K562 (cell line): Measurements from ENCODE around the gene MLLT3. TPM values are rescaled to one million over a fixed set of nuclear protein-coding genes. Genes with fewer than 3 reads are reported as not detected.

Experiments
- ATAC-seq: fragments of 200-7000 bp; cut with Tn5 transposase; 3 replicates; pipeline ENCODE4 v1.9.1; 2020; ENCODE audit warnings: moderate library complexity
- BruUV-seq: library from RNA; stranded (reverse); fragments of 400-500 nt; replicated peaks from 2 replicates; lab custom pipeline; 2021; lab: Mats Ljungman, UMichigan
- CTCF ChIA-PET: fragments of 300-600 bp; formaldehyde crosslinking; extraction: SDS; loops from one replicate; lab custom pipeline; 2021; ENCODE audit warnings: low intra/inter-chr PET ratio; lab: Yijun Ruan, JAX
- POLR2A ChIA-PET: fragments of 300-600, 350-650 bp; sonication (Branson Sonifier 250); formaldehyde crosslinking; extraction: SDS; loops from one replicate; lab custom pipeline; 2021; ENCODE audit warnings: antibody characterized with exemption, inconsistent platforms; lab: Yijun Ruan, JAX
- DNase-seq, 4 experiments: peaks; one replicate each; pipeline versions ENCODE4 v3.0.0 to v3.0.0-alpha.2; 2011 to 2018; ENCODE audit warnings: low spot score in 3 of 4, mixed read lengths in 3 of 4; ENCODE audit errors: extremely low read depth in 1 of 4
- FAIRE-seq: peaks from 2 replicates; lab custom pipeline; 2011; peaks lifted over from hg19 to GRCh38; lab: Jason Lieb, UNC
- H2AFZ ChIP-seq: 2 replicates; pipeline ENCODE4 v1.6.0; 2011; ENCODE audit warnings: low read depth, low read length, control low read depth, inconsistent platforms
- H3K27ac ChIP-seq: fragments of 200-600 bp; 3 replicates; pipeline ENCODE4 v1.8.0; 2011; ENCODE audit warnings: low read depth, mild to moderate bottlenecking, control low read depth, inconsistent platforms, low read length, moderate library complexity, mixed read lengths; ENCODE audit errors: extremely low read depth
- H3K27me3 ChIP-seq, 2 experiments: fragments of 300-600 bp in 1 of 2; 2 replicates in 1 of 2; 3 replicates in 1 of 2; pipeline versions ENCODE4 v1.6.0 to v1.8.0; 2011; ENCODE audit warnings: inconsistent platforms in 2 of 2, low read length in 2 of 2, mild to moderate bottlenecking in 1 of 2, mixed read lengths in 1 of 2, moderate library complexity in 1 of 2; ENCODE audit not compliant: control insufficient read depth in 2 of 2, insufficient read depth in 2 of 2
- H3K36me3 ChIP-seq: fragments of 300-600 bp; 3 replicates; pipeline ENCODE4 v1.8.0; 2011; ENCODE audit warnings: mild to moderate bottlenecking, low read length, inconsistent platforms; ENCODE audit not compliant: control insufficient read depth, insufficient read depth
- H3K4me1 ChIP-seq, 2 experiments: fragments of 200-600 bp in 1 of 2; replicated peaks in 1 of 2; 2 replicates in 1 of 2; 3 replicates in 1 of 2; pipeline versions ENCODE4 v1.5.1 to v1.8.0; 2011; ENCODE audit warnings: inconsistent platforms in 2 of 2, low read length in 2 of 2, mild to moderate bottlenecking in 1 of 2, mixed read lengths in 1 of 2, moderate library complexity in 1 of 2; ENCODE audit not compliant: control insufficient read depth in 2 of 2, insufficient read depth in 2 of 2
- H3K4me2 ChIP-seq: 2 replicates; pipeline ENCODE4 v1.6.1; 2011; ENCODE audit warnings: low read length, control low read depth, inconsistent platforms, mixed read lengths; ENCODE audit not compliant: insufficient read depth
- H3K4me3 ChIP-seq: fragments of 200-600 bp; sonication (generic), shearing (Covaris generic); 2 replicates; pipeline ENCODE4 v1.5.1; 2016; ENCODE audit warnings: control low read depth, inconsistent platforms
- H3K79me2 ChIP-seq: fragments of 200-600 bp; 3 replicates; pipeline ENCODE4 v1.8.0; 2011; ENCODE audit warnings: low read length, inconsistent platforms; ENCODE audit not compliant: control insufficient read depth, insufficient read depth
- H3K9ac ChIP-seq, 2 experiments: 2 replicates each; pipeline versions ENCODE4 v1.6.0 to v1.6.1; 2011; ENCODE audit warnings: low read depth in 2 of 2, low read length in 2 of 2, control low read depth in 1 of 2, inconsistent platforms in 1 of 2, mild to moderate bottlenecking in 1 of 2, mixed read lengths in 1 of 2; ENCODE audit not compliant: insufficient read depth in 1 of 2
- H3K9me1 ChIP-seq: one replicate; pipeline ENCODE4 v1.6.0; 2011; ENCODE audit warnings: inconsistent platforms, mild to moderate bottlenecking, low read length, moderate library complexity; ENCODE audit not compliant: control insufficient read depth, insufficient read depth
- H3K9me3 ChIP-seq: replicated peaks from 2 replicates; pipeline ENCODE4 v1.5.1; 2011; ENCODE audit warnings: low read depth, low read length, inconsistent platforms; ENCODE audit not compliant: control insufficient read depth, insufficient read depth
- H4K20me1 ChIP-seq: replicated peaks from 2 replicates; pipeline ENCODE4 v1.6.1; 2011; ENCODE audit warnings: low read length, inconsistent platforms, mixed read lengths; ENCODE audit not compliant: control insufficient read depth, insufficient read depth
- ARNT ChIP-seq, 2 experiments: fragments of 450-650 bp; IDR thresholded peaks; 2 replicates each; pipeline ENCODE4 v1.6.1; 2016; ENCODE audit warnings: mild to moderate bottlenecking in 1 of 2
- BACH1 ChIP-seq: fragments of 200-800 bp; sonication (Bioruptor generic); IDR thresholded peaks from 2 replicates; pipeline ENCODE4 v1.6.1; 2016; ENCODE audit warnings: missing genetic modification characterization, missing compliant biosample characterization
- BRD9 ChIP-seq: fragments of 450-650 bp; IDR thresholded peaks from 2 replicates; pipeline ENCODE4 v1.6.1; 2018; ENCODE audit warnings: low read depth; ENCODE audit not compliant: partially characterized antibody
- BRF1 ChIP-seq: IDR thresholded peaks from 3 replicates; pipeline ENCODE4 v1.6.1; 2011; ENCODE audit warnings: borderline replicate concordance, mild to moderate bottlenecking; ENCODE audit not compliant: insufficient read length; ENCODE audit errors: extremely low read depth
- HDAC2 ChIP-seq: fragments of 450-650 bp; IDR thresholded peaks from 2 replicates; pipeline ENCODE4 v1.6.1; 2016; ENCODE audit warnings: mild to moderate bottlenecking
- HDAC3 ChIP-seq: fragments of 450-650 bp; IDR thresholded peaks from 2 replicates; pipeline ENCODE4 v1.6.1; 2018; ENCODE audit warnings: borderline replicate concordance, mild to moderate bottlenecking, moderate library complexity; ENCODE audit not compliant: partially characterized antibody
- HDGF ChIP-seq: fragments of 450-650 bp; IDR thresholded peaks from 2 replicates; pipeline ENCODE4 v1.6.1; 2016
- MAFK ChIP-seq: IDR thresholded peaks from 2 replicates; pipeline ENCODE4 v1.6.1; 2011; ENCODE audit warnings: low read length, improper control_type of control experiment
- MLLT1 ChIP-seq, 2 experiments: fragments of 450-650 bp; IDR thresholded peaks; 2 replicates each; pipeline ENCODE4 v1.6.1; 2016
- NR0B1 ChIP-seq: fragments of 450-650 bp; IDR thresholded peaks from one replicate; pipeline ENCODE4 v1.6.1; 2018; ENCODE audit warnings: mild to moderate bottlenecking, moderate library complexity; ENCODE audit not compliant: partially characterized antibody
- NRF1 ChIP-seq, 2 experiments: fragments of 450-650 bp; IDR thresholded peaks in 1 of 2; conservative IDR thresholded peaks in 1 of 2; 2 replicates each; pipeline ENCODE4 v1.6.1; 2014; ENCODE audit warnings: mild to moderate bottlenecking in 2 of 2
- RBM14 ChIP-seq: fragments of 200-400 bp; formaldehyde crosslinking; IDR thresholded peaks from 2 replicates; pipeline ENCODE4 v1.6.1; 2018; ENCODE audit warnings: low read depth, mild to moderate bottlenecking, low read length, moderate library complexity, borderline replicate concordance; ENCODE audit not compliant: insufficient read depth
- SAFB2 ChIP-seq: fragments of 200-400 bp; formaldehyde crosslinking; IDR thresholded peaks from 2 replicates; pipeline ENCODE4 v1.6.1; 2018; ENCODE audit warnings: borderline replicate concordance, low read length, low read depth, moderate library complexity; ENCODE audit not compliant: severe bottlenecking
- SETDB1 ChIP-seq: IDR thresholded peaks from one replicate; pipeline ENCODE4 v1.6.1; 2012; ENCODE audit warnings: low read length, control low read depth, inconsistent platforms
- SIN3A ChIP-seq, 2 experiments: fragments of 150-350 bp in 1 of 2; IDR thresholded peaks; 2 replicates each; pipeline ENCODE4 v1.6.1; 2011 to 2016; ENCODE audit warnings: borderline replicate concordance in 2 of 2, low read depth in 2 of 2, low read length in 2 of 2, mild to moderate bottlenecking in 2 of 2, moderate library complexity in 2 of 2; ENCODE audit not compliant: control insufficient read depth in 1 of 2
- SP2 ChIP-seq: IDR thresholded peaks from 2 replicates; pipeline ENCODE4 v1.6.1; 2011; ENCODE audit warnings: mild to moderate bottlenecking, low read depth, low read length, moderate library complexity; ENCODE audit not compliant: poor library complexity, severe bottlenecking; ENCODE audit errors: extremely low read depth
- TCF3 ChIP-seq: sonication (generic); formaldehyde crosslinking; IDR thresholded peaks from 2 replicates; pipeline ENCODE4 v1.4.0; 2020; ENCODE audit warnings: mild to moderate bottlenecking, missing genetic modification reagents
- ZBTB8A ChIP-seq: fragments of 450-650 bp; IDR thresholded peaks from 2 replicates; pipeline ENCODE4 v1.6.1; 2018; ENCODE audit warnings: mild to moderate bottlenecking, moderate library complexity; ENCODE audit not compliant: partially characterized antibody
- in situ Hi-C: fragments of 300-500 bp; cut with MboI; formaldehyde crosslinking; loops from 4 replicates; pipeline ENCODE4 v1.15.0; 2018; ENCODE audit warnings: inconsistent platforms, mixed read lengths
- intact Hi-C: fragments of 100-400 bp; cut with micrococcal nuclease; formaldehyde crosslinking; loops from 2 replicates; pipeline ENCODE4 v1.14.2; 2022
- polyA plus RNA-seq, 8 experiments: library from polyadenylated mRNA; depleted of rRNA in 4 of 8; stranded (reverse) in 5 of 8; unstranded in 3 of 8; fragments of >200 nt; fragmentation: Nextera tagmentation in 2 of 8; fragmentation: Illumina TruSeq in 1 of 8; extraction: Ambion mirVana in 2 of 8; extraction: Trizol in 1 of 8; gene quantifications; 2 replicates each; pipeline versions ENCODE4 v1.2.1 to v1.2.3, GENCODE V29; 2011 to 2014; ENCODE audit warnings: inconsistent platforms in 1 of 8, missing spikeins in 1 of 8
- total RNA-seq, 7 experiments: library from RNA; depleted of rRNA in 6 of 7; stranded (reverse); fragments of >200 nt in 6 of 7; fragmentation: Illumina TruSeq in 2 of 7; extraction: Trizol in 2 of 7; gene quantifications; 2 replicates each; pipeline versions ENCODE4 v1.2.1 to v1.2.3, GENCODE V29; 2011 to 2021; ENCODE audit warnings: low replicate concordance in 1 of 7

Gene MLLT3
- total and polyA plus RNA-seq, 9 of the 15 experiments (the other 6 are each of a cell fraction or from before 2014, with no cell fraction given): 0.07 to 0.42 (median 0.22) TPM; not detected in 4

- intact Hi-C loops (no loop called here), in situ Hi-C loops (no loop called here)
- no peak overlapping the region for H3K4me2 ChIP-seq
- no TSS peak for BruUV-seq
- no peak overlapping the region for H3K9ac ChIP-seq
- no peaks in the 10 kb centered on the region for H3K36me3 ChIP-seq
- H3K9me3 ChIP-seq: no peaks in the 10 kb centered on the region
- no peaks in the 10 kb centered on the region for H3K4me1 ChIP-seq
- DNase-seq (no peak), ATAC-seq (no peak), FAIRE-seq (no peak)
- no peak overlapping the region for H2AFZ ChIP-seq
- H3K79me2 ChIP-seq: no peaks in the 10 kb centered on the region
- no peak overlapping the region for H3K4me3 ChIP-seq
- CTCF ChIA-PET: no interaction called here
- H4K20me1 ChIP-seq: no peaks in the 10 kb centered on the region
- POLR2A ChIA-PET: no interaction called here
- H3K9me1 ChIP-seq: no peaks in the 10 kb centered on the region
- no peaks in the 10 kb centered on the region for H3K27me3 ChIP-seq
- H3K27ac ChIP-seq: no peak overlapping the region
- TF ChIP-seq MLLT1 (IDR thresholded peaks at IDR 0.05): no peak
- no peak for TF ChIP-seq TCF3 (CRISPR knock-in tag)
- no peak for TF ChIP-seq RBM14
- no peak for TF ChIP-seq HDAC3
- TF ChIP-seq SIN3A (IDR thresholded peaks at IDR 0.05; ENCODE audit: borderline replicate concordance in 2 of 2, control insufficient read depth in 1 of 2, low read depth in 2 of 2, low read length in 2 of 2): no peak
- no peak for TF ChIP-seq BRF1
- TF ChIP-seq NRF1 (conservative IDR thresholded peaks at IDR 0.05 in 1 of 2, IDR thresholded peaks at IDR 0.05 in 1 of 2): no peak
- no peak for TF ChIP-seq SP2
- no peak for TF ChIP-seq NR0B1
- TF ChIP-seq BACH1 (tag): no peak
- no peak for TF ChIP-seq MAFK
- no peak for TF ChIP-seq HDAC2
- TF ChIP-seq BRD9: no peak
- TF ChIP-seq SAFB2: no peak
- TF ChIP-seq ZBTB8A: no peak
- TF ChIP-seq ARNT (IDR thresholded peaks at IDR 0.05): no peak
- no peak for TF ChIP-seq SETDB1
- no peak for TF ChIP-seq HDGF
Measured at GRCh38 chr9:20312732-20313131, 309.6 kb downstream of the MLLT3 start.
